Umbilical cord (tissue), 2 donors: ENCODE measurements around the gene TMEM225B. TPM values are rescaled to one million over a fixed set of nuclear protein-coding genes. Genes with fewer than 3 reads are reported as not detected.
"Not testable (repeated sequence)": the region's sequence is repeated elsewhere in the genome, so short reads cannot be mapped to it uniquely, and the experiment has no call there.

Experiments
- DNase-seq: peaks from one replicate; pipeline ENCODE4 v3.0.0-alpha.2; 2015; ENCODE audit warnings: low spot score
- total RNA-seq: library from RNA; depleted of rRNA; stranded (reverse); fragments of >200 nt; gene quantifications from one replicate; pipeline ENCODE4 v1.2.3, GENCODE V29; 2014; ENCODE audit warnings: low replicate concordance; ENCODE audit not compliant: insufficient read depth

Gene TMEM225B
- total RNA-seq, 1 donor from 2014 or later = not detected

DNA sequence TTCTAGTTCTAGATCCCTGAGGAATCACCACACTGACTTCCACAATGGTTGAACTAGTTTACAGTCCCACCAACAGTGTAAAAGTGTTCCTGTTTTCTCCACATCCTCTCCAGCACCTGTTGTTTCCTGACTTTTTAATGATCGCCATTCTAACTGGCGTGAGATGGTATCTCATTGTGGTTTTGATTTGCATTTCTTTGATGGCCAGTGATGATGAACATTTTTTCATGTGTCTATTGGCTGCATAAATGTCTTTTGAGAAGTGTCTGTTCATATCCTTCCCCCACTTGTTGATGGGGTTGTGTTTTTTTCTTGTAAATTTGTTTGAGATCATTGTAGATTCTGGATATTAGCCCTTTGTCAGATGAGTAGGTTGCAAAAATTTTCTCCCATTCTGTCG, 56.6 kb downstream of the TMEM225B start:
- DNase-seq = not testable (repeated sequence)

DNA sequence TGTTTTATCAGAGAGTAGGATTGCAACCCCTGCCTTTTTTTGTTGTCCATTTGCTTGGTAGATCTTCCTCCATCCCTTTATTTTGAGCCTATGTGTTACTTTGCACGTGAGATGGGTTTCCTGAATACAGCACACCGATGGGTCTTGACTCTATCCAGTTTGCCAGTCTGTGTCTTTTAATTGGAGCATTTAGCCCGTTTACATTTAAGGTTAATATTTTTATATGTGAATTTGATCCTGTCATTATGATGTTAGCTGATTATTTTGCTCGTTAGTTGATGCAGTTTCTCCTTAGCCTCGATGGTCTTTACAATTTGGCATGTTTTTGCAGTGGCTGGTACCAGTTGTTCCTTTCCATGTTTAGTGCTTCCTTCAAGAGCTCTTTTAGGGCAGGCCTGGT, 59.8 kb downstream of the TMEM225B start:
- not testable (repeated sequence) for DNase-seq

Other genes with a start within 250 kb of the TMEM225B start
- gene ARPC1B, start 223.5 kb upstream of the TMEM225B start, total RNA-seq = 45.7 TPM
- gene PDAP1, start 189.7 kb upstream of the TMEM225B start, total RNA-seq = 29.6 TPM
- 127 TPM for gene BUD31, start 189.3 kb upstream of the TMEM225B start, total RNA-seq
- 9.6 TPM for gene PTCD1, start 159.5 kb upstream of the TMEM225B start, total RNA-seq
- 16.1 TPM for gene CPSF4, start 159.3 kb upstream of the TMEM225B start, total RNA-seq
- 39.7 TPM for gene ATP5MF, start 132.1 kb upstream of the TMEM225B start, total RNA-seq
- 8.9 TPM for gene ZNF789, start 125.4 kb upstream of the TMEM225B start, total RNA-seq
- gene ZNF394, start 98.0 kb upstream of the TMEM225B start, total RNA-seq = 35.6 TPM
- 14.4 TPM for gene ZKSCAN5, start 93.6 kb upstream of the TMEM225B start, total RNA-seq
- gene FAM200A, start 46.2 kb upstream of the TMEM225B start, total RNA-seq = 8.4 TPM
- gene ZNF655, start 39.6 kb upstream of the TMEM225B start, total RNA-seq = 86.2 TPM
- gene ZSCAN25, start 18.7 kb downstream of the TMEM225B start, total RNA-seq = 10.6 TPM
- gene CYP3A5, start 81.7 kb downstream of the TMEM225B start, total RNA-seq = 25.8 TPM
- gene CYP3A7, start 136.9 kb downstream of the TMEM225B start, total RNA-seq = 1.2 TPM
- 0.72 TPM for gene CYP3A4, start 185.9 kb downstream of the TMEM225B start, total RNA-seq
- 1.9 TPM for gene CYP3A43, start 229.7 kb downstream of the TMEM225B start, total RNA-seq